Activated CD8-positive, alpha-beta memory T cell treated with anti-CD3 and anti-CD28 coated beads, Interleukin-2, amount 50 U/mL, for 1 hour (primary cell): ENCODE measurements around the gene NUP98.
"Not testable (repeated sequence)": the region's sequence is repeated elsewhere in the genome, so short reads cannot be mapped to it uniquely, and the experiment has no call there.

Experiments
- DNase-seq: peaks from one replicate; pipeline ENCODE4 v3.0.0-alpha.2; 2020; ENCODE audit errors: extremely low read depth

NUP98 gene

DNA sequence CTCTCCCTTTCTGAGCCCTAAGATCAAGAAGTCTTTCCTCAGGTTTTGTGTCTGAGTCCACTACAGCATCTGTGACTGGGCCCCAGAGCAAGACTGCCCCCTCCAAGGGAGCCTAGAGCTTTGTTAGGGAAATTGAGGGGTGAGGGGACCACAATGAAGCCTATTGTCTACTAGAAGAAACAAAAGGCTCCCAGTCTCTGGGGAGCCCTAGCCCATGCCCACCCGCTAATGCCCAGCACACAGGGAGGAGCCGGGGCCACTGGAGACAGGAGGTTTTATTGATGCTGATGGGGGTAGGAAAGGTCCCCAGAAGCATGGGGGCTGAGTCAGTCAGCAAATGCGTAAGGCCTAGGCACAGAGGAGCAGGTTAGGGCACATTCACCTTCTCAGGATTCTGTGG, 29.4 kb upstream of the NUP98 start:
- no peak for DNase-seq

DNA sequence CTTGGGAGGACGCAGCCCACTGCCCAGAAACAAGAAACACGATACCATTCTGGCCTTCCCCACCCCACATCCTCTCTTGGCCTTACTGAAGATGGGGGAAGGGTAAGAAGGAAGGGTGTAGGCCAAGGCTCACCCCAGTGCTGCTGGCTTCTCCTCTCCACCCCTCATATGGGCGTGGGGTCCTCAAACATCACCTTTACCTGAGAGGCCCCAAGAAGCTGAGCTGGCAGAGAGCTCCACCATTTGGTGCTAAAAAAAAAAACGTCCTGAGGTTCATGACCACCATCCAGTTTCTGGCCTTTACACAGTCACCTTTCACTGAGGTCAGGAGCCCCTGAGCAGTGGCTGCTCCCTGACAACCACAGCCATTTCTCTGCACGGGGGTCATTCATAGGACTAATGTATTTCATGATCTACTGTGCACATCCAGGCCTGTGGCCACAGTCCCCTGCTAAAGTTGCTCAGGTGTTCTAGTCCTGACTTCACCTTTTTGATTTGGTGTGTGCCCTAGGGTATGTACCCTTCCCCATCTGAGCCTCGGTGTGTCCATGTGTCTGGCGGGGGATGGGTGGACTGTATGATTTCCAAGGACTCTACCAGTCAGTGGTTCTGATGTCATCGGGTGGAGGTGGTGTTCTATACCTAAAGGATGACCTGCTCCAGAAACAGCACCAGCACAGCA, 28.3 kb upstream of the NUP98 start:
- DNase-seq = no peak

DNA sequence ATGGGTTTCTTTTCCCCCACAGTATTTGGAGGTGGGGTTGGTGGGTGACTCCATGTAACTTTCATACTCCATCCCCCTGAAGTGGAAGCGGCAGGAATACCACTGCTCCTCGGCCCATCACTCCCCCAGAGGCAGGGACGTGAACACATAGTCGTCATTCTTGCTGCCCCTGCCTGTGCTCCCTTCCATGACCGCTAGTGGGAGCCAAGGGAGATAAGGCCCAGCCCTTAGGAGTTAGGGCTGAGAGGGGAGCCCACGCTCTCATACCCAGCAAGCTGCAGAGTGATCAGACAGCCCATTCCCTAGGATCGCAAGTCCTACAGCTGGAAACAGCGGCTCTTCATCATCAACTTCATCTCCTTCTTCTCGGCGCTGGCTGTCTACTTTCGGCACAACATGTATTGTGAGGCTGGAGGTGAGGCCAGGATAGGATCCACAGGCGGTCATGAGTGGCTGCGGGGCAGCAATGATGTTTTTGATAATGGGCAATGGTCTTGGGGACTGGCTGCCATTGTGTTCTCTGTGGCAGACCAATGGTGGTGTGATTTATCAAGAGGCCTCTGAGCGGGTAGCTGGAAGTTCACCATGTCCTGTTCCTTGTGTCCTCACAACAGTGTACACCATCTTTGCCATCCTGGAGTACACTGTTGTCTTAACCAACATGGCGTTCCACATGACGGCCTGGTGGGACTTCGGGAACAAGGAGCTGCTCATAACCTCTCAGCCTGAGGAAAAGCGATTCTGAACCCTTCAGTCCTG, 27.5 kb upstream of the NUP98 start:
- peak; percentile 63 for DNase-seq

DNA sequence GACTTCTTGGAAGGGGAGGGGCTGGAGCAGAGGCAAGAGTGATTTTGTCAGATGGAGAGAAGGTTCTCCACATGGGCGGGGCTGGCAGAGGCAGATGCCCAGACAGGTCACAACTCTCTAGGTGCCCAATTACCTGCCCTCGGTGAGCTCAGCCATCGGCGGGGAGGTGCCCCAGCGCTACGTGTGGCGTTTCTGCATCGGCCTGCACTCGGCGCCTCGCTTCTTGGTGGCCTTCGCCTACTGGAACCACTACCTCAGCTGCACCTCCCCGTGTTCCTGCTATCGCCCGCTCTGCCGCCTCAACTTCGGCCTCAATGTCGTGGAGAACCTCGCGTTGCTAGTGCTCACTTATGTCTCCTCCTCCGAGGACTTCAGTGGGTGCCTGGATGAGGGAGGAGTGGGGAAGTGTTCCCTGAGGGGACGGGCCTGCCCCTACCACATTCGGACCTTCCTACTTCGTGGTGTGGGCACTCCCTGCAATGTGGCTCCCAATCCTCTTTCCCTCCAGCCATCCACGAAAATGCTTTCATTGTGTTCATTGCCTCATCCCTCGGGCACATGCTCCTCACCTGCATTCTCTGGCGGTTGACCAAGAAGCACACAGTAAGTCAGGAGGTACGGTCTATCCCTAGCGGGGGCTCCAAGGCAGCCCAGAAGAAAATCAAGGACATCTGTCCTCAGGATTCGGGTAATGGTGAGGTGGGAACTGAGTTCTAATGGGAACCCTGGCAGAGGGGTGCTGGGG, 26.6 kb upstream of the NUP98 start:
- no peak for DNase-seq

DNA sequence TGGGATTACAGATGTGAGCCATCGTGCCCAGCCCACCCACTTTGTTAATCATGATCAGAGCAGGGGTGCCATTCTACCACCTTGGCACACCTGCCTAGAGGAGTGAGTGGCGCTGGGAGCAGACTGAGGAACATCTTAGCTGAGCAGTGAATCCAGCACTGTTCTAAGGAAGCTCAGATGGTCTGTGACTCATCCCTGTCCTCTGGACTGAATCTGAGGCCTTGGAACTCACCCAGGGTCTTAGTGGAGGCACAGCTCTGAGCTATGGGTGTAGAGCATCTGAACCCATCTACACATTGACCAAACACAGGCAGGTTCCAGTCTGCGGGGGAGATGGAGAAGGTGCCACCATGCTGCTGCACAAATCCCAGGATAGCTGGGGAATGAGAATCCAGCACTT, 25.9 kb upstream of the NUP98 start:
- DNase-seq = no peak

DNA sequence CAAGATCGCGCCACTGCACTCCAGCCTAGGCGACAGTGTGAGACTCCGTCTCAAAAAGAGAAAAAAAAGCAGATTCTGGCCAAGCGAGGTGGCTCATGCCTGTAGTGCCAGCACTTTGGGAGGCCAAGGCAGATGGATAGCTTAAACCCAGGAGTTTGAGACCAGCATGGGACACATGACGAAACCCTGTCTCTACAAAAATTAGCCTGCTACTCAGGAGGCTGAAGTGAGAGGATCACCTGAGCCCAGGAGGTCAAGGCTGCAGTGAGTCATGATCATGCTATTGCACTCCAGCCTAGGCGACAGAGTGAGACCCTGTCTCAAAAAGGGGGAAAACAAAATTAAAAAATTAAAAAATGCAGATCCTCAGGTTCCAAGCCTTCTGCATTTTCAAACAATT, 25.0 kb upstream of the NUP98 start:
- DNase-seq = no peak

DNA sequence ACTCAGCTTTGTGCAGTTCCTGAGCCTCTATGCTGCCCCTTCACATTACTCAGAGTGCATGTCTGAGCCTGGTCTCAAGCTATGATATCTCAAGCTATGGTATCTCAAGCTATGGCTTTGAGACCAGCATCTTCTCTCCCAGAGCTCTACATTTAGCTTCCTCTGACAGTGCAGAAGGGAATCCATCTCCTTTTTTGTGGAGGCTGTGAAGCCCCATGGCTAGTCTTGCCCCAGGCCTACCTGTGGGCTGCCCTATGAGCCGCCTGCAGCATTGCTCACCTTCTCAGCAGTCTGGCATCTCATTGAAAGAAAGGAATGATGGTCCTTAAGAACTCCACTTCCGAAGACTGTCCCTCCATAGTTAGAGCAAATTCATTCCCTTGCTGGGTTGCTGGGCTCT, 23.6 kb upstream of the NUP98 start:
- DNase-seq = no peak

DNA sequence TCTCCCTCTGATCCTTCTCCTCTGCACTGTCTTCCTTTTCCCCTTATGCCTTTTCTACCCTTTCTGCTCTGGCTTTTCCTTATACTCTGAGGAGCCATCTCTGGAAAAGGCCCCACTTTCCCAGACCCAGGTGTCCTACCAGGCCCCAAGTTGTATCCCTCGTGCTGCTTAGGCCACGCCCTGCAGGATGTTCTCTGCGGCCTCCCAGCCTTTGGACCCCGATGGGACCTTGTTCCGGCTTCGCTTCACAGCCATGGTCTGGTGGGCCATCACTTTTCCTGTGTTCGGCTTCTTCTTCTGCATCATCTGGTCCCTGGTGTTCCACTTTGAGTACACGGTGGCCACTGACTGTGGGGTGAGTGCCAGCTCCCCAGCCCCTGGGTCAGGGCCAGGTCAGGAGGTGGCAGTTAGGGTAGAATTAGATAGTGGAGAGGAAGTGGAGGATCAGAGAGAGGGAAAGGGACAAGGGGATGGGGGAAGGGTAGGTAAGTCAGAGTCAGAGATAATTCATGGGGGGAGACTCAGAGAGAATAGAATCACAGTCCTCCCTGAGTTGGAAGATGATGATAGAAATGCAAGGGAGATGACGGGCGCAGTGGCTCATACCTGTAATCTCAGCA, 19.9 kb upstream of the NUP98 start:
- DNase-seq = no peak

DNA sequence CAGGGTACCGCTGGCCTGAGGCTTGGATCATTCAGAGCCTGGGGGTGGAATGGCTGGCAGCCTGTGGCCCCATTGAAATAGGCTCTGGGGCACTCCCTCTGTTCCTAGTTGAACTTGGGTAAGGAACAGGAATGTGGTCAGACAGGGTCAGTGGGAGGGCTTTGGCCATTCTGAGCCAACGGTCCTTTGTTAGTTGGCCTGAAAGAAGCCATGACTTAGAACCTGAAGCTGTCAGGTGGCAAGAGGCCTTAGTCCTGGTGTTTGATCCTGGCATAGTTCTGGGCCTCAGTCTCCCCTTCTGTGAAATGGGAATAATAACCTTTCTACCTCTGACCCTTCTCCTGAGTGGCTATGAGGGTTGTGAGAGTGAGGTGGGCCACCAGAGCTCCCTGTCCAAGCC, 19.3 kb upstream of the NUP98 start:
- no peak for DNase-seq

DNA sequence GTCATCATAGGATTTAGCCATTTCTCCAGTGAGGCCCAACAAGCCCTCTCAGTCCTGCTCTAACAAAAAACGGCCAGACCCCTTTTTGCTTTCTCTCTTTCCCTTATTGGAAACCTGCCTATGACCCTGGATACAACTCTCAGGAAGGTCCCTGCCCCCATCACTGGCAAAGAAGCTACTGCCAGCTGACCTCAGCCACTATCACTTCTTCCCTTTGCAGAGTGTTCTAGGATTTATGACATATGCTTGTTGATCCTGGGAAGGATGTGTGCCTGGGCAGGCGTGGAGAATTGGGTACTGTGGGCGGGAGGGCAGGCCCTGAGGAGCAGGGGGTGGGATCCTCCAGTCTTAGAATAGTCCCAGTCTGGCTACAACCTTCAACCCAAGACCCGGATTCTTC, 18.5 kb upstream of the NUP98 start:
- DNase-seq = no peak

GRCh38 chr11:3814832-3815231, 17.5 kb upstream of the NUP98 start:
- not testable (repeated sequence) for DNase-seq

DNA sequence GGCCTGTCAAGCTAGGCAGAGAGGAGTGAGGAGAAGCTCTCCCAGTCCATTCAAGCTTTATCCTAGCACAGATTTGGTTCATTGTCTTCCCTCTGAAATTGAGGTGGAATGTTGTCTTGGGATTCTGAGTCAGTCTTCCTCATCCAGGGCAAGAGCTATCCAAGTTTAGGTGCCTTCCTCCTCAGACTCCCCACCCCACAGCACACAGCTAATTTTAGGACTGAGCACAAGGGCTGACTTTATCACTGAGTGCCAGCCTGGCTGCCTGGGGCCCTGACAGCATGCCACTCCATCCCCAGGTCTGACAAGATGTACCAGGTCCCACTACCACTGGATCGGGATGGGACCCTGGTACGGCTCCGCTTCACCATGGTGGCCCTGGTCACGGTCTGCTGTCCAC, 13.6 kb upstream of the NUP98 start:
- no peak for DNase-seq

- DNase-seq = no peak
These were observed 13.1 kb upstream of the NUP98 start for GRCh38 chr11:3810446-3810845.

- DNase-seq = no peak
These were observed 12.2 kb upstream of the NUP98 start for GRCh38 chr11:3809624-3809928.

DNA sequence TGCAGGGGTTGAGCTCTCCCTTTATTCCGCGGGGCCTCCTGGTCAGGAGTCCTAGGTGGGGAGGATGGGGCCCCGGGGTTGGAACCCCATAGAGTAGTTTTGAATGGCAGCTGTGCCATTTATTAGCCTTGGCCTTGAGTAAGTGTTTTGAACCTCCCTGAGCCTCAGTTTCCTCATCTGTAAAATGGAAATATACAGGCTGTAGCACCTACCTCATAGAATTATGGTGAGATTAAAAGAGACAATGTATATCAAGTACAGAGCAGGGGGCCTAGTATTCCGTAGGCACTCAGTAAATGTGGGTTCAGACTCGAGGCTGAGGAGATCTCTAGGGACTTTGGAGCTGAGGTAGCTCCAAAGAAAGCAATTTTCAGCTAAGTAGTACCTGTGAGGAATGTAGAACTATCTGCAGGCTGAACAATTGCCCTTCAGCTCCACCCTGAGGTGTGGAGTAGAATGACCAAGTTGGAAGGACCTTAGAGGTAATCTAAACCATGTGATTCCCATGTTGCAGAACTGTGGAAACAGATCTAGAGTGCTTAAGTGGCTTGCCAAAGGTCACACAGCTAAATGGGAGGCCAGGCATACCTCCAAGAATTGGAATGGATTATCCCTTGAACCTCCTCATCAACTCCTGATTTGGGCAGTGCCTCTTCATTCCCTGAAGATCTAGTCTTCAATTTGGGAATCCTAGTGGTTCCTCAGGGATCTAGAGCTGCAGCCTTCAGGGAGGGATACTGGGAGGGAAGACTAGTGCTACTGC, 11.7 kb upstream of the NUP98 start:
- no peak for DNase-seq

GRCh38 chr11:3807909-3808860, 10.8 kb upstream of the NUP98 start, which contains the start of gene PGAP2:
TSS of gene PGAP2 (plus strand) at chr11:3808560. CDS start at chr11:3811260, 2,700 bp downstream.
- no peak for DNase-seq

- no peak for DNase-seq
These were observed 6.6 kb upstream of the NUP98 start for GRCh38 chr11:3803726-3804495.

GRCh38 chr11:3802011-3802790, 4.8 kb upstream of the NUP98 start:
- no peak for DNase-seq

DNA sequence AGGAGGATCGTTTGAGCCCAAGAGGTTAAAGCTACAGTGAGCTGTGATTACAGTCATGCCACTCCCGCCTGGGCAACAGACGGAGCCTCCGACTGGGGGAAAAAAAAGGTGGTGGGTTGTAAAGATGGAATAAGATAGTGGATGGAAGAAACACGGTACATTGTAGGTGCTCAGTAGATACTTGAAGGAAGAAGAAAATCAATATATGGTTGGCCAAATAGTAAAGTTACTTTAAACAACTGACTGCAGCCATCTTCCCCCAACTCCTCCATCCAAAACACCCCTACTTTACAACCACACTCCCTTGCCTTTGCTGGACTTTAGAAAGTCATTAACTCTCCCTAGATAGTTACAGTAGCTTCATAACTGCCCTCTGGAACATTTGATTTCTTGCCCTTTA, 2.5 kb upstream of the NUP98 start:
- DNase-seq = no peak
